ENCODE data around the gene BCO1. TPM values are rescaled to one million over a fixed set of nuclear protein-coding genes. Genes with fewer than 3 reads are reported as not detected.

The BCO1 gene
- total RNA-seq, 1 donor from 2014 or later = 3.5 TPM

- H3K27ac Mint-ChIP-seq = no peak overlapping the region
- no peak for DNase-seq (ENCODE audit: low spot score)
- Histone ChIP-seq H3K4me2 (no peak overlapping the region), H2AFZ (replicated peaks) (no peak overlapping the region), H3K79me2 (ENCODE audit: low read depth) (peaks cover 92% of the 10 kb centered on the region), H3K36me3 (no peaks in the 10 kb centered on the region), H3K9me3 (ENCODE audit: low read depth) (no peaks in the 10 kb centered on the region), H3K4me1 (peaks cover 12% of the 10 kb centered on the region), H4K20me1 (ENCODE audit: low read depth) (peaks cover 66% of the 10 kb centered on the region), H3K27ac (no peak overlapping the region), H3F3A (ENCODE audit: low read depth) (peaks cover 2% of the 10 kb centered on the region), H3K9ac (no peak overlapping the region), H3K4me3 (no peak overlapping the region), H3K27me3 (peaks cover 12% of the 10 kb centered on the region)
- peaks cover 2% of the 10 kb centered on the region for H3K27me3 Mint-ChIP-seq (ENCODE audit: insufficient read depth, low read depth)
- H3K4me1 Mint-ChIP-seq = peaks cover 18% of the 10 kb centered on the region
- no peak for TF ChIP-seq EZH2phosphoT487 (IDR thresholded peaks at IDR 0.05)
- TF ChIP-seq EZH2 (IDR thresholded peaks at IDR 0.05) = no peak
- TF ChIP-seq CTCF (IDR thresholded peaks at IDR 0.05) = no peak
- H3K36me3 Mint-ChIP-seq = peaks cover 3% of the 10 kb centered on the region
- H3K9me3 Mint-ChIP-seq = no peaks in the 10 kb centered on the region
- H3K4me3 Mint-ChIP-seq = no peak overlapping the region
These were observed 80.9 kb downstream of the BCO1 start for GRCh38 chr16:81319221-81319912.

- Histone ChIP-seq H3K27me3 (peaks cover 6% of the 10 kb centered on the region), H4K20me1 (ENCODE audit: low read depth) (peaks cover 67% of the 10 kb centered on the region), H3K4me1 (peaks cover 12% of the 10 kb centered on the region), H3K79me2 (ENCODE audit: low read depth) (peaks cover 97% of the 10 kb centered on the region), H2AFZ (replicated peaks) (no peak overlapping the region), H3K9me3 (ENCODE audit: low read depth) (no peaks in the 10 kb centered on the region), H3K27ac (no peak overlapping the region), H3K36me3 (no peaks in the 10 kb centered on the region), H3K4me2 (no peak overlapping the region), H3K4me3 (no peak overlapping the region), H3K9ac (no peak overlapping the region), H3F3A (ENCODE audit: low read depth) (no peaks in the 10 kb centered on the region)
- no peak overlapping the region for H3K27ac Mint-ChIP-seq
- TF ChIP-seq EZH2phosphoT487 (IDR thresholded peaks at IDR 0.05) = no peak
- TF ChIP-seq CTCF (IDR thresholded peaks at IDR 0.05) = no peak
- TF ChIP-seq EZH2 (IDR thresholded peaks at IDR 0.05) = no peak
- no peak overlapping the region for H3K4me3 Mint-ChIP-seq
- DNase-seq (ENCODE audit: low spot score) = no peak
- no peaks in the 10 kb centered on the region for H3K9me3 Mint-ChIP-seq
- peaks cover 3% of the 10 kb centered on the region for H3K36me3 Mint-ChIP-seq
- peaks cover 2% of the 10 kb centered on the region for H3K27me3 Mint-ChIP-seq (ENCODE audit: insufficient read depth, low read depth)
- peaks cover 16% of the 10 kb centered on the region for H3K4me1 Mint-ChIP-seq
These were observed 82.5 kb downstream of the BCO1 start for GRCh38 chr16:81321039-81321438.

DNA sequence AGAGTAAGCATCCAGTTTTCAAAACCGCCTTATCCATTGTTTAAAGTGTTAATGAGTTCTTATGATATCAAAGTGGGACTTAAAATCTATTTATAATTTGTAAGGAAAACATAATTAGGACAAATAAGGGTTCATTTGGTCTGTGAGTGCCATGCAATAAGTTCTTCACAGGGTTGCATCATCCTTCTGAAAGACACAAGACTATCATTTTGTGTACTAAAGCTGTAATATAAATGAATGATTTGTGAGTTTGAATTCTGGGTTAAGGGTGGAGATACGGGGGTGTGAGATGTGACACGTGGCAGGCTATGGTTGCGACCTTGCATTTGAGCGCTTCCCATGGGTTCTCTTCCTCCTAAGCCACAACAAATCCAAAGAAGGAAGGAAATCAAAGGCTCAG is 83.0 kb downstream of the BCO1 start:
- H3K27me3 Mint-ChIP-seq (ENCODE audit: insufficient read depth, low read depth) = peaks cover 2% of the 10 kb centered on the region
- peaks cover 7% of the 10 kb centered on the region for H3K4me1 ChIP-seq
- H3K36me3 ChIP-seq = no peaks in the 10 kb centered on the region
- peaks cover 1% of the 10 kb centered on the region for H3K27me3 ChIP-seq
- H3K79me2 ChIP-seq (ENCODE audit: low read depth) = peaks cover 92% of the 10 kb centered on the region
- no peak overlapping the region for H3K4me3 ChIP-seq
- no peak overlapping the region for H3K27ac ChIP-seq
- no peak overlapping the region for H3K27ac Mint-ChIP-seq
- peaks cover 62% of the 10 kb centered on the region for H4K20me1 ChIP-seq (ENCODE audit: low read depth)
- no peaks in the 10 kb centered on the region for H3F3A ChIP-seq (ENCODE audit: low read depth)
- no peaks in the 10 kb centered on the region for H3K9me3 ChIP-seq (ENCODE audit: low read depth)
- no peak overlapping the region for H2AFZ ChIP-seq (replicated peaks)
- no peak for DNase-seq (ENCODE audit: low spot score)
- H3K4me2 ChIP-seq = no peak overlapping the region
- TF ChIP-seq CTCF (IDR thresholded peaks at IDR 0.05) = no peak
- no peak for TF ChIP-seq EZH2 (IDR thresholded peaks at IDR 0.05)
- no peak for TF ChIP-seq EZH2phosphoT487 (IDR thresholded peaks at IDR 0.05)
- H3K36me3 Mint-ChIP-seq = peaks cover 3% of the 10 kb centered on the region
- H3K4me3 Mint-ChIP-seq = no peak overlapping the region
- H3K4me1 Mint-ChIP-seq = peaks cover 14% of the 10 kb centered on the region
- H3K9me3 Mint-ChIP-seq = no peaks in the 10 kb centered on the region
- H3K9ac ChIP-seq = no peak overlapping the region

Measured in neural progenitor cell (in vitro differentiated cells).